ENCODE data around the gene NMBR.

DNA sequence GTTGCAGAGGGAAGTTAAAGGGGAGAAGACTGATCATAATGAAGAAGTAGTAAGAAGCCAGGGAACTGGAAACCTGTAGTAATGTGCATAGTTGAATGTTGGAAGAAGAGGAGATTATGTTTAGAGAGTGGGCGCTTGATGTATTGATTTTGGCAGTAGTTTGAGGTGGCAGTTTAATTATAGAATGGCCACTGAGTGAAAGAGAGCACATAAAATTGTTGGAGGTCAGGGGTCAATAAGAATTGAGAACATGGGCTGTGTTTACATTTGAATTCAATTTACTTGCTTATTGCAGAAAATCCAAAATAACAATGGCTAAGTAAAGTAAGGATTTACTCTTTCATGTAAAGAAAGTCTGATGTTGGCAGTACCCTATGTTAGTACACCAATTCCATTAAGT, 15.9 kb upstream of the NMBR start:
- TF ChIP-seq, protein P1, sequence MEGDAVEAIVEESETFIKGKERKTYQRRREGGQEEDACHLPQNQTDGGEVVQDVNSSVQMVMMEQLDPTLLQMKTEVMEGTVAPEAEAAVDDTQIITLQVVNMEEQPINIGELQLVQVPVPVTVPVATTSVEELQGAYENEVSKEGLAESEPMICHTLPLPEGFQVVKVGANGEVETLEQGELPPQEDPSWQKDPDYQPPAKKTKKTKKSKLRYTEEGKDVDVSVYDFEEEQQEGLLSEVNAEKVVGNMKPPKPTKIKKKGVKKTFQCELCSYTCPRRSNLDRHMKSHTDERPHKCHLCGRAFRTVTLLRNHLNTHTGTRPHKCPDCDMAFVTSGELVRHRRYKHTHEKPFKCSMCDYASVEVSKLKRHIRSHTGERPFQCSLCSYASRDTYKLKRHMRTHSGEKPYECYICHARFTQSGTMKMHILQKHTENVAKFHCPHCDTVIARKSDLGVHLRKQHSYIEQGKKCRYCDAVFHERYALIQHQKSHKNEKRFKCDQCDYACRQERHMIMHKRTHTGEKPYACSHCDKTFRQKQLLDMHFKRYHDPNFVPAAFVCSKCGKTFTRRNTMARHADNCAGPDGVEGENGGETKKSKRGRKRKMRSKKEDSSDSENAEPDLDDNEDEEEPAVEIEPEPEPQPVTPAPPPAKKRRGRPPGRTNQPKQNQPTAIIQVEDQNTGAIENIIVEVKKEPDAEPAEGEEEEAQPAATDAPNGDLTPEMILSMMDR (IDR thresholded peaks at IDR 0.05): no peak
- TF ChIP-seq EP300 (IDR thresholded peaks at IDR 0.05): no peak

Measured in suprapubic skin (tissue), 3 donors.